ENCODE measurements around the gene RAB33A. TPM values are rescaled to one million over a fixed set of nuclear protein-coding genes. Genes with fewer than 3 reads are reported as not detected.

Gene RAB33A
- total and polyA plus RNA-seq, 9 of the 15 experiments (the other 6 are each of a cell fraction or from before 2014, with no cell fraction given): 0.04 to 0.20 (median 0.06) TPM; not detected in 4

- TF ChIP-seq CC2D1A (IDR thresholded peaks at IDR 0.05) (peak; percentile 14; the same call in 1 of the 2 replicates), HNRNPK (IDR thresholded peaks at IDR 0.05; ENCODE audit: low read depth, low read length, poor library complexity, severe bottlenecking) (no peak), ZNF224 (CRISPR knock-in tag; IDR thresholded peaks at IDR 0.05) (no peak), TBP (optimal IDR thresholded peaks at IDR 0.05; ENCODE audit: low read depth, low read length) (peak; percentile 79), RBM14 (IDR thresholded peaks at IDR 0.05; ENCODE audit: borderline replicate concordance, insufficient read depth, low read depth, low read length) (0 out of 2 replicates have a peak, but pooled peaks have one; percentile 46), ZNF121 (CRISPR knock-in tag; conservative IDR thresholded peaks at IDR 0.05) (peak; percentile 46), SMAD2 (IDR thresholded peaks at IDR 0.05; ENCODE audit: low read depth, low read length) (no peak)
These were observed 5.9 kb upstream of the RAB33A start, which contains the start of gene AIFM1 (continued) for GRCh38 chrX:130165703-130166502.

- intact Hi-C loops (cut with micrococcal nuclease) (loop anchor here (2.0 to 5.0 kb wide), 2 partner anchors 46 to 54 kb away; partner anchors contain the start of gene ELF4), in situ Hi-C loops (cut with MboI) (no loop called here)
- H3K36me3 ChIP-seq (ENCODE audit: control insufficient read depth, insufficient read depth, low read length): peaks cover 16% of the 10 kb centered on the region; the same call in 2 of the 3 replicates
- no peaks in the 10 kb centered on the region for H3K9me1 ChIP-seq (ENCODE audit: control insufficient read depth, insufficient read depth, low read length)
- peak overlapping the region; percentile 68 for H3K4me3 ChIP-seq
- peaks cover 44% of the 10 kb centered on the region for H3K79me2 ChIP-seq (ENCODE audit: control insufficient read depth, insufficient read depth, low read length)
- no peaks in the 10 kb centered on the region for H4K20me1 ChIP-seq (replicated peaks; ENCODE audit: control insufficient read depth, insufficient read depth, low read length)
- H2AFZ ChIP-seq (ENCODE audit: low read depth, low read length): peak overlapping the region; percentile 97
- BruUV-seq (replicated peaks): no TSS peak
- ChIA-PET POLR2A (interaction anchor here (0.6 to 2.5 kb wide), 4 partner anchors 8 to 14 kb away, joined by 4 to 12 read pairs (median 6); no protein-coding TSS in a partner anchor), CTCF (ENCODE audit: low intra/inter-chr PET ratio) (no interaction called here)
- peaks cover 9 to 23% of the 10 kb centered on the region in 2 experiments; a peak in 3 of 5 replicates for H3K4me1 ChIP-seq (replicated peaks in 1 of 2; ENCODE audit: control insufficient read depth in 2 of 2, insufficient read depth in 2 of 2, low read length in 2 of 2)
- H3K27me3 ChIP-seq (ENCODE audit: control insufficient read depth in 2 of 2, insufficient read depth in 2 of 2, low read length in 2 of 2): no peaks in the 10 kb centered on the region
- FAIRE-seq: no peak
- 0% methylated on average over 4 of the region's 4 CpGs for WGBS (ENCODE audit: insufficient coverage, low coverage, missing lambda C conversion rate)
- no peaks in the 10 kb centered on the region for H3K9me3 ChIP-seq (replicated peaks; ENCODE audit: control insufficient read depth, insufficient read depth, low read depth, low read length)
- peak overlapping the region; percentile 96 for H3K4me2 ChIP-seq (ENCODE audit: insufficient read depth, low read length)
- DNase-seq (ENCODE audit: extremely low read depth in 1 of 4, low spot score in 3 of 4): no peak
- H3K9ac ChIP-seq (ENCODE audit: insufficient read depth in 1 of 2, low read depth in 2 of 2, low read length in 2 of 2): peak overlapping the region; percentile 92 to 99; a peak in 3 of 4 replicates
- peak overlapping the region; percentile 98 for H3K27ac ChIP-seq (ENCODE audit: extremely low read depth, low read depth, low read length)
- ATAC-seq: no peak; the same call in 2 of the 3 replicates
- TF ChIP-seq PRDM10 (IDR thresholded peaks at IDR 0.05; ENCODE audit: partially characterized antibody) (peak; percentile 47), ZBTB12 (CRISPR knock-in tag; IDR thresholded peaks at IDR 0.05) (no peak), BRD9 (IDR thresholded peaks at IDR 0.05; ENCODE audit: low read depth, partially characterized antibody) (peak; percentile 9), HOMEZ (CRISPR knock-in tag; IDR thresholded peaks at IDR 0.05) (no peak)
These were observed 5.3 kb upstream of the RAB33A start for GRCh38 chrX:130166503-130166777.

Data from K562 (cell line).